ENCODE measurements around the gene BRCA2. TPM values are rescaled to one million over a fixed set of nuclear protein-coding genes. Genes with fewer than 3 reads are reported as not detected.

BRCA2 gene
- polyA plus RNA-seq, 4 donors: under 0.01 to 3.9 (median 1.2) TPM

GRCh38 chr13:32316501-32316900, 1.2 kb downstream of the BRCA2 start:
- Histone ChIP-seq H3K4me3 (ENCODE audit: low read depth in 1 of 3, low read length in 3 of 3) (peak overlapping the region in 1 of 3 donors; percentile 72), H3K27me3 (ENCODE audit: control insufficient read depth in 3 of 3, insufficient read depth in 3 of 3, low read length in 3 of 3) (no peaks in the 10 kb centered on the region), H3K4me1 (ENCODE audit: control insufficient read depth in 3 of 3, insufficient read depth in 2 of 3, low read depth in 1 of 3, low read length in 2 of 3) (peaks cover 0 to 3% (median 0%) of the 10 kb centered on the region in 3 donors), H3K9me3 (ENCODE audit: control insufficient read depth in 2 of 2, insufficient read depth in 1 of 2, low read depth in 1 of 2, low read length in 1 of 2) (no peaks in the 10 kb centered on the region), H3K36me3 (ENCODE audit: control insufficient read depth in 3 of 3, insufficient read depth in 2 of 3, low read depth in 1 of 3, low read length in 3 of 3) (no peaks in the 10 kb centered on the region), H3K27ac (ENCODE audit: low read depth in 1 of 3, low read length in 2 of 3) (peak overlapping the region in 1 of 3 donors; percentile 81)
- FAIRE-seq: no peak
- 52 to 61% (median 58%) methylated on average over 6 of the region's 6 CpGs for WGBS, 3 donors
- no peak for DNase-seq

DNA sequence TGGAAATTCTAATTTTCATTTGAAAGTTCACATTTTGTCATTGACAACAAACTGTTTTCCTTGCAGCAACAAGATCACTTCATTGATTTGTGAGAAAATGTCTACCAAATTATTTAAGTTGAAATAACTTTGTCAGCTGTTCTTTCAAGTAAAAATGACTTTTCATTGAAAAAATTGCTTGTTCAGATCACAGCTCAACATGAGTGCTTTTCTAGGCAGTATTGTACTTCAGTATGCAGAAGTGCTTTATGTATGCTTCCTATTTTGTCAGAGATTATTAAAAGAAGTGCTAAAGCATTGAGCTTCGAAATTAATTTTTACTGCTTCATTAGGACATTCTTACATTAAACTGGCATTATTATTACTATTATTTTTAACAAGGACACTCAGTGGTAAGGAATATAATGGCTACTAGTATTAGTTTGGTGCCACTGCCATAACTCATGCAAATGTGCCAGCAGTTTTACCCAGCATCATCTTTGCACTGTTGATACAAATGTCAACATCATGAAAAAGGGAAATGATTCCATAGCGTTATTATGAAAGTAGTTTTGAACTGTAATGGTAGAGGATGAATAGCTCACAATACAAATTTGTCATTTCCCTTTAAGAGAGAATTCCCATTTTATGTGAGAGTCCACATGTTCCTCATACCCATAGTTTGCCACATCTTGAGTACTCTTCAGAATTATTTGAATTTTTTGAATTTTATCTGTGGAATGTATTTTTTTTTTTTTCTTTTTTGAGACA, 2.6 kb downstream of the BRCA2 start:
- no peaks in the 10 kb centered on the region for H3K27me3 ChIP-seq (ENCODE audit: control insufficient read depth in 3 of 3, insufficient read depth in 3 of 3, low read length in 3 of 3)
- no peak for FAIRE-seq
- H3K4me3 ChIP-seq (ENCODE audit: low read depth in 1 of 3, low read length in 3 of 3): no peak overlapping the region
- H3K9me3 ChIP-seq (ENCODE audit: control insufficient read depth in 2 of 2, insufficient read depth in 1 of 2, low read depth in 1 of 2, low read length in 1 of 2): no peaks in the 10 kb centered on the region
- no peaks in the 10 kb centered on the region for H3K36me3 ChIP-seq (ENCODE audit: control insufficient read depth in 3 of 3, insufficient read depth in 2 of 3, low read depth in 1 of 3, low read length in 3 of 3)
- WGBS, 3 donors: 90 to 93% (median 91%) methylated on average over 2 of the region's 2 CpGs
- DNase-seq: no peak
- H3K27ac ChIP-seq (ENCODE audit: low read depth in 1 of 3, low read length in 2 of 3): no peak overlapping the region
- peaks cover 0 to 3% (median 0%) of the 10 kb centered on the region in 3 donors for H3K4me1 ChIP-seq (ENCODE audit: control insufficient read depth in 3 of 3, insufficient read depth in 2 of 3, low read depth in 1 of 3, low read length in 2 of 3)

DNA sequence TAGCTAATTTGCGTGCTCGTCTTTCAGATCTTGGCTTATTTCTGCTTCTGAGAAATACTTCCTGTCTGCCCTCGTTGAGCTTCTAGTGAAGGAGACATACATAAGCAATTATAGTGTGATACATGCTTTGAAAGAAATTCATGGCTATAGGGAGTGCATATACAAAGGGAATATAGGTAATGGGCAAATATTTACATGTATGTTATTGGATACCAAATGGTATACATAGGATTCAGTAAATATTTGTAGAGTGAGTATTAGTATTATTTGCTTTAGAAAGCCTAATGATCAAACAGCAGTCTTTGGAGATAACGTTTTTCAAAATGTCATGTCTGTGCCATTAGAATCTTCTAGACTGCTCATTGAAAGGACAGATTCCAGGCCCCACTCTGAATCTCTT, 5.2 kb downstream of the BRCA2 start:
- FAIRE-seq: no peak
- 72 to 80% (median 77%) methylated on average over 4 of the region's 4 CpGs for WGBS, 3 donors
- Histone ChIP-seq H3K4me3 (ENCODE audit: low read depth in 1 of 3, low read length in 3 of 3) (no peak overlapping the region), H3K27me3 (ENCODE audit: control insufficient read depth in 3 of 3, insufficient read depth in 3 of 3, low read length in 3 of 3) (no peaks in the 10 kb centered on the region), H3K36me3 (ENCODE audit: control insufficient read depth in 3 of 3, insufficient read depth in 2 of 3, low read depth in 1 of 3, low read length in 3 of 3) (no peaks in the 10 kb centered on the region), H3K4me1 (ENCODE audit: control insufficient read depth in 3 of 3, insufficient read depth in 2 of 3, low read depth in 1 of 3, low read length in 2 of 3) (no peaks in the 10 kb centered on the region), H3K27ac (ENCODE audit: low read depth in 1 of 3, low read length in 2 of 3) (no peak overlapping the region), H3K9me3 (ENCODE audit: control insufficient read depth in 2 of 2, insufficient read depth in 1 of 2, low read depth in 1 of 2, low read length in 1 of 2) (no peaks in the 10 kb centered on the region)
- no peak for DNase-seq

DNA sequence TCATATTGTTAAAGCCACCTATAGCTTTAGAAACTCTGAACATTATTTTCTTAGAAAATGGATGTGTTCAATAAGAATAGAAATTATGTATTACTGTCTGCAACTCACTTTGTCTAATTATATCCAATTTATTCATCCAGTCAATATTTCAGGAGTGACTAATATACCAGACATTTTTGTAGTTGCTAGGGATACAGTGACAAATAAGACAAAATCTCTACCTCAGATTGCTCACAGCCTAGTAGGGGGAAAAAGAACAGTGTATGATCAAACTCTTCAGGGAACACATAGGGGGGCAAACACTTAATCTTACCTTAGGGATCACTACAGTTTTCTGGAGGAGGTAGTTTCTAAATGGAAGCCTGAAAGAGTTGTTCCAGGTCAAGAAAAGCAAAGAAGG, 8.6 kb downstream of the BRCA2 start:
- FAIRE-seq (no peak), DNase-seq (no peak)
- no peaks in the 10 kb centered on the region for H3K36me3 ChIP-seq (ENCODE audit: control insufficient read depth in 3 of 3, insufficient read depth in 2 of 3, low read depth in 1 of 3, low read length in 3 of 3)
- H3K4me3 ChIP-seq (ENCODE audit: low read depth in 1 of 3, low read length in 3 of 3): no peak overlapping the region
- no peaks in the 10 kb centered on the region for H3K4me1 ChIP-seq (ENCODE audit: control insufficient read depth in 3 of 3, insufficient read depth in 2 of 3, low read depth in 1 of 3, low read length in 2 of 3)
- H3K27ac ChIP-seq (ENCODE audit: low read depth in 1 of 3, low read length in 2 of 3): no peak overlapping the region
- H3K9me3 ChIP-seq (ENCODE audit: control insufficient read depth in 2 of 2, insufficient read depth in 1 of 2, low read depth in 1 of 2, low read length in 1 of 2): no peaks in the 10 kb centered on the region
- no peaks in the 10 kb centered on the region for H3K27me3 ChIP-seq (ENCODE audit: control insufficient read depth in 3 of 3, insufficient read depth in 3 of 3, low read length in 3 of 3)

DNA sequence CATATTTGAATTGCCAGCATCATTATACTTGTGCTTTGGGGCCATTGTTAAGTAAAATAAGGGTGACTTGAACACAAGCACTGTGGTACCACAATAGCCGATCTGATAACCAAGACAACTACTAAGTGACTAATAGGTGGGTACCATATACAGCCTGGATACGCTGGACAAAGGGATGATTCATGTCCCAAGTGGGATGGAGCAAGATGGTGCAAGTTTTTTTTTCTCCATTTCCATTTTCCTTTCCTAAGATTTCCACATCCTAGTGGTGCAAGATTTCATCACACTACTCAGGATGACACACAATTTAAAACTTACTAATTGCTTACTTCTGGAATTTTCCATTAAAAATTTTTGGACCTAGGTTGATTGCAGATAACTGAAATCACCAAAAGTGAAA, 15.1 kb downstream of the BRCA2 start:
- H3K4me1 ChIP-seq (ENCODE audit: control insufficient read depth in 3 of 3, insufficient read depth in 2 of 3, low read depth in 1 of 3, low read length in 2 of 3): no peaks in the 10 kb centered on the region
- WGBS, 3 donors: 94 to 97% (median 96%) methylated on average over 2 of the region's 2 CpGs
- FAIRE-seq: no peak

GRCh38 chr13:32334671-32335070, 19.4 kb downstream of the BRCA2 start:
- no peak overlapping the region for H3K27ac ChIP-seq (ENCODE audit: low read depth in 1 of 3, low read length in 2 of 3)
- DNase-seq (no peak), FAIRE-seq (no peak)
- H3K4me3 ChIP-seq (ENCODE audit: low read depth in 1 of 3, low read length in 3 of 3): no peak overlapping the region
- H3K36me3 ChIP-seq (ENCODE audit: control insufficient read depth in 3 of 3, insufficient read depth in 2 of 3, low read depth in 1 of 3, low read length in 3 of 3): peaks cover 0 to 3% (median 1%) of the 10 kb centered on the region in 3 donors
- no peaks in the 10 kb centered on the region for H3K4me1 ChIP-seq (ENCODE audit: control insufficient read depth in 3 of 3, insufficient read depth in 2 of 3, low read depth in 1 of 3, low read length in 2 of 3)
- no peaks in the 10 kb centered on the region for H3K27me3 ChIP-seq (ENCODE audit: control insufficient read depth in 3 of 3, insufficient read depth in 3 of 3, low read length in 3 of 3)
- 88 to 97% (median 93%) methylated on average over 2 of the region's 2 CpGs for WGBS, 3 donors
- peaks cover 0 to 3% of the 10 kb centered on the region in 2 donors for H3K9me3 ChIP-seq (ENCODE audit: control insufficient read depth in 2 of 2, insufficient read depth in 1 of 2, low read depth in 1 of 2, low read length in 1 of 2)

More for the DNA sequence above, 15.1 kb downstream of the BRCA2 start:
- Histone ChIP-seq H3K4me3 (ENCODE audit: low read depth in 1 of 3, low read length in 3 of 3) (no peak overlapping the region), H3K27ac (ENCODE audit: low read depth in 1 of 3, low read length in 2 of 3) (no peak overlapping the region), H3K9me3 (ENCODE audit: control insufficient read depth in 2 of 2, insufficient read depth in 1 of 2, low read depth in 1 of 2, low read length in 1 of 2) (no peaks in the 10 kb centered on the region), H3K27me3 (ENCODE audit: control insufficient read depth in 3 of 3, insufficient read depth in 3 of 3, low read length in 3 of 3) (no peaks in the 10 kb centered on the region), H3K36me3 (ENCODE audit: control insufficient read depth in 3 of 3, insufficient read depth in 2 of 3, low read depth in 1 of 3, low read length in 3 of 3) (no peaks in the 10 kb centered on the region)
- no peak for DNase-seq

DNA sequence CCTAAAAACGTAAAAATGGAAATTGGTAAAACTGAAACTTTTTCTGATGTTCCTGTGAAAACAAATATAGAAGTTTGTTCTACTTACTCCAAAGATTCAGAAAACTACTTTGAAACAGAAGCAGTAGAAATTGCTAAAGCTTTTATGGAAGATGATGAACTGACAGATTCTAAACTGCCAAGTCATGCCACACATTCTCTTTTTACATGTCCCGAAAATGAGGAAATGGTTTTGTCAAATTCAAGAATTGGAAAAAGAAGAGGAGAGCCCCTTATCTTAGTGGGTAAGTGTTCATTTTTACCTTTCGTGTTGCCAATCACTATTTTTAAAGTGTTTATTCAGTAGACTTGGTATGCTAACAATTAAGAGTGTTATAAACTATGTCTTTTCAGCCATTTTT, 25.6 kb downstream of the BRCA2 start:
- no peak for FAIRE-seq
- H3K27ac ChIP-seq (ENCODE audit: low read depth in 1 of 3, low read length in 2 of 3): no peak overlapping the region
- peaks cover 0 to 3% of the 10 kb centered on the region in 2 donors for H3K9me3 ChIP-seq (ENCODE audit: control insufficient read depth in 2 of 2, insufficient read depth in 1 of 2, low read depth in 1 of 2, low read length in 1 of 2)
- no peaks in the 10 kb centered on the region for H3K4me1 ChIP-seq (ENCODE audit: control insufficient read depth in 3 of 3, insufficient read depth in 2 of 3, low read depth in 1 of 3, low read length in 2 of 3)
- no peak for DNase-seq
- no peaks in the 10 kb centered on the region for H3K27me3 ChIP-seq (ENCODE audit: control insufficient read depth in 3 of 3, insufficient read depth in 3 of 3, low read length in 3 of 3)
- H3K4me3 ChIP-seq (ENCODE audit: low read depth in 1 of 3, low read length in 3 of 3): no peak overlapping the region
- 85 to 95% (median 94%) methylated on average over 3 of the region's 3 CpGs for WGBS, 3 donors
- peaks cover 0 to under 1% (median 0%) of the 10 kb centered on the region in 3 donors for H3K36me3 ChIP-seq (ENCODE audit: control insufficient read depth in 3 of 3, insufficient read depth in 2 of 3, low read depth in 1 of 3, low read length in 3 of 3)

DNA sequence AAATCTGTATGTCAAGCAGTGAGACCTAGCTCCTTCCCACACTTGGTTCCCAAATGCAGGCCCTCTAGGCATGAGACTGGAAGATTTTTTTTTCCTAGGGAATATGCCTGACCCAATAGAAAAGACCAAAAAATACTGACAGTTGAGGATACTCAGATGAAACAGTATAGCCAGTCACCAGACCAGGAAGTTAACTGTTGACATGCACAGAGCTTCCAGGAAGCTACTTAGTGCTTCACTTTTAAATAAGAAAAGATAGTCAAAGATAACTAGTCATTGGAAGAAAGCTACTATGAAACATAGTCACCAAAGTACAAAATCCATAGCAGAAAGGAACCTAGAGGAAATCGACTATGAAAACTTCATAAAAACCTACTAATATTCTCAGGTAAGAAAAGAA, 32.3 kb downstream of the BRCA2 start:
- Histone ChIP-seq H3K9me3 (ENCODE audit: control insufficient read depth in 2 of 2, insufficient read depth in 1 of 2, low read depth in 1 of 2, low read length in 1 of 2) (no peaks in the 10 kb centered on the region), H3K4me1 (ENCODE audit: control insufficient read depth in 3 of 3, insufficient read depth in 2 of 3, low read depth in 1 of 3, low read length in 2 of 3) (no peaks in the 10 kb centered on the region), H3K4me3 (ENCODE audit: low read depth in 1 of 3, low read length in 3 of 3) (no peak overlapping the region), H3K27me3 (ENCODE audit: control insufficient read depth in 3 of 3, insufficient read depth in 3 of 3, low read length in 3 of 3) (no peaks in the 10 kb centered on the region), H3K36me3 (ENCODE audit: control insufficient read depth in 3 of 3, insufficient read depth in 2 of 3, low read depth in 1 of 3, low read length in 3 of 3) (peaks cover 0 to 6% (median 0%) of the 10 kb centered on the region in 3 donors), H3K27ac (ENCODE audit: low read depth in 1 of 3, low read length in 2 of 3) (no peak overlapping the region)
- no peak for DNase-seq
- WGBS, 3 donors: 56 to 93% (median 91%) methylated on average over 1 of the region's 1 CpG
- FAIRE-seq: no peak
